Left renal cortex interstitium (tissue), 4 donors: ENCODE data around the gene INPP5A. TPM values are rescaled to one million over a fixed set of nuclear protein-coding genes. Genes with fewer than 3 reads are reported as not detected.
"Not testable (repeated sequence)": the region's sequence is repeated elsewhere in the genome, so short reads cannot be mapped to it uniquely, and the experiment has no call there.

ENCODE experiments used
- DNase-seq, 4 donors: peaks; one replicate each; pipeline ENCODE4 v3.0.0-alpha.2; 2013; ENCODE audit warnings: low read depth in 4 of 4, low spot score in 2 of 4, missing footprints in 1 of 4
- polyA plus RNA-seq, 4 donors: library from polyadenylated mRNA; unstranded; fragments of 120-200 nt; gene quantifications; one replicate each; pipeline ENCODE4 v1.2.1, GENCODE V29; 2013; ENCODE audit not compliant: insufficient read length in 4 of 4

The INPP5A gene
- polyA plus RNA-seq, 4 donors: 27.8 to 39.8 (median 34.4) TPM

- no peak for DNase-seq
Measured at GRCh38 chr10:132557696-132558515, 20.3 kb downstream of the INPP5A start.

GRCh38 chr10:132558516-132559413, 21.2 kb downstream of the INPP5A start:
- no peak for DNase-seq

DNA sequence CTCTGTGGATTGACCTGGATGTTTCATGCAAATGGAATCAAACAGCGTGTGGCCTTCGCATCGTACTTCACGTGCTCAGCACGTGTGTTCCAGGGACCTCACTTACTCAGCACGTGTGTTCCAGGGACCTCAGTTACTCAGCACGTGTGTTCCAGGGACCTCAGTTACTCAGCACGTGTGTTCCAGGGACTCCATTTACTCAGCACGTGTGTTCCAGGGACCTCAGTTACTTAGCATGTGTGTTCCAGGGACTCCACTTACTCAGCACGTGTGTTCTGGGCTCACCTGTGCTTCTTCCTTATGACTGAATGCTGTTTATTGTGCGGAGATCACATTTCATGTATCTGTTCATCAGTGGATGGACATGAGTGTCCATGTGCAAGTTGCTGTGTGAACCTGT, 22.0 kb downstream of the INPP5A start:
- DNase-seq: no peak

DNA sequence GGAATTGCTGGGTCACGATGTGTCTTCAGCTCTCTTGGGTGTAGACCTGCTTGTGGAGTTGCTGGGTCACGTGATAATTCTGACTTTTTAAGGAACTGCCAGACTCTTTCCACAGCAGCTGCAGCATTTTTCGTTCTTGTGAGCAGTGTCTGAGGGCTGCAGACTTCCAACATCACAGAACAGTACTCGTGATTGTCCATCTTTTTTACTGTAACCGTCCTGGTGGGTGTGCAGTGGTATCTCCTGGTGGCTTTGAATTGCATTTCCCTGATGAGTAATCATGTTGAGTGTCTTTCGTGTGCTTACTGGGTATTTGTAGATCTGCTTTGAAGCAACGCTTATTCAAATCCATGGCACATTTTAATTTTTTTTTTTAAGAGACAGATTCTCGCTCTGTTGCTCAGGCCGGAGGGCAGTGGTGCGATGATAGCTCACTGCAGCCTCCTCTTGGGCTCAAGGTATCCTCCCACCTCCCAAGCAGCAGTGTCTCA, 22.7 kb downstream of the INPP5A start:
- DNase-seq: no peak

DNA sequence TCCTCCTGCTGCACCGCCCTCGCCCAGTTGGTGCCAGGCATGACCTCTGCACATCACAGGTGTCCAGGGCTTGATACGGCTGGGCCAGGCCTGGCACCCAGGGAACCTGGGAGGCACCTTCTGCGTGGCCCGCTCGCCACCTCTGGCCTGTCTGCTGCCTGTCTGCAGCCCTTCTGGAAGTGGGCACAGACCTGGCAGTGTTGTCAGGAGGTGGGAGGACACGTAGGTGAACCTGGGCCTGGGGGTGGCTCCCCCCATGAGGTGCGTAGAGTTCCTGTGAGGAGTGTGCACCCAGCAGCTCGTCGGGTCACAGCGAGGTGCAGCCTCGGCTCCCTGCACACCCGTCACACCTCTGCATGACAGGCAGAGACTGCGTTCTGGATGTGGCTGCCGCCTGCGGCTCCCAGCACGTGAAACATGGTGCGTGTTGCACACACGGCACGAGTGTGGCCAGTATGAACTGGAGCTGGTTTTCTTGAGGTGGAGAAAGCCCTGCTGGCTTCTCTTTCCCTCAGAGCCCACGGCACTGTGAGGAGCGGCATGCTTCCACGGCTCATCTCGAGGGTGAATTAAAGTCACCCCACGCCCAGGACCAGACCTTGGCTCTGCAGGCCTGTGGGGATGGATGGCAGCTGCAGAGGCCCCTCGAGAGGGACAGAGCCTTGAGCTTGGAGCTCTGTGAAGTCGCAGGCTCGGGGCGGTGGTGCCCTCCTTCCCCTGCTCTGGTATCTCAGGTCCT, 24.8 kb downstream of the INPP5A start:
- DNase-seq: no peak

- no peak for DNase-seq
Measured at GRCh38 chr10:132562916-132563456, 25.4 kb downstream of the INPP5A start.

DNA sequence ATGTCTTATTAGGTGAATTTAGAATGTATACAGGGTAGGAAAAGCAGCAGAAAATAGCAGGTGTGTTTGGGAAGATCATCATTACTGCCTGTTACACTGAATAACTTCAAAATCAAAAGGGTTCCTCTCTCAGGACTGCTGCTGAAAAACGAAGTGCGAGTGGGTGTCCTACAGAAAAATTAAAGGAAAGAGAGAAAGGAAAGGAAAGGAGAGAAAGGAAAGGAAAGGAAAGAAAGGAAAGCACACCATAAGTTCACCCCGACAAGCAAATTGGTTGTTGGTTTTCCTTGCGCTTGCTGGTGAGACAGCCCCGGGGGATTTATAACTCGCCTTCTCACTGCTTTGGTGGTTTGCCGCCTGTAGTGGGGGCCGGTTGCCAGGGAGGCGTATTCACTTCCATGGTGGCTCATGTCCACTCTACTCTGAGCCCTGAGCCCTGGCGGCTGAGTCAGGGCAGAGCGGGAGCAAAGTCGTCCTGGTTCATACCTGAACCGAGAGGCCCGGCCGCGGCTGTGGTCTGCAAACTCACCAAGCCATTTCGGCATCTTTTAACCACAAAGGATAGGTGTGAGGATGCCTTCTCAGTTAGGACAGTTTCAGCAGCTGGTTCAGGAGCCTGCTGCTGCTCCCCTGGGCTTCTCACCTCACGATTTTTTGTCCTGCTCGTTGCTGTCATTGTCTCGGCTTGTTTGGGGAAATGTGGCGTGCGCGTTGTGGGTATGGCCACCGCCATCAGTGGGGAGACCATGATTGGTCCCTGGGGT, 26.1 kb downstream of the INPP5A start:
- no peak for DNase-seq

DNA sequence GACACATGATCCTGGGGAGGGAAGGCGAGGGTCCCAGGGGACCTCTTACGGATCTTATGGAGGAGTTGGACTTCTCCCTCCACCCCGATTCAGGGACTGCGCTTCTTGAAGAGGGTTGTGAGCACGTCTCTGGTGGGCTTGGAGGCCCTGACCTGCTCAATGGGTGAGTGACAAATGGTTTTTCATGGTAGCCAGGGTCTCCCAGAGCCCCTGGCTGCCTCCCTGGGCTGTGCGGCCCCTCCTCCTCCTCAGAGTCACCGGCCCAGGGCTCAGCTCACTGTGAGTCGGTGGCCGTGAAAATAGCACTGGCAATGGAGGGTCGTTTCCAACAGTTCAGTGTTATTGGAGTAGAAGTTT, 26.6 kb downstream of the INPP5A start:
- no peak for DNase-seq

- DNase-seq: no peak
Measured at GRCh38 chr10:132564690-132565089, 27.1 kb downstream of the INPP5A start.

GRCh38 chr10:132565516-132566209, 28.1 kb downstream of the INPP5A start:
- no peak for DNase-seq

DNA sequence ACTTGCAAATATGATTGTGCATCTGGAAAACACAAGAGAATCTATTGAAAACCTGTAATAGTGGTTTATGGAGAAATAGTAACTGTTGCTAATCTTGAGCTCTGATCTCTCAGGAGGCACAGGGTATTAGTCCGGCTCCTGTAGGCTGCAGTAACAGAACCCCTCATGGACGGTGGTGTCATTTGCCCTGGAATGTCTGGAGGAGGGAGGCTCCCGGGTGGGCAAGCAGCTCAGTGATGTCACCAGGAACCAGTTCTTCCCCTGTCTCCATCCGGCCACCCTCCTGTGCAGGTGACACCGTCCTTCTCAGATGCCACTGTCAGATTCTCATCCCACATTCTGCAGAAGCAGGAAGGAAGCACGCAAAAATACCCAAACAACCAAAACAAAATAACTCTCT, 29.3 kb downstream of the INPP5A start:
- no peak for DNase-seq

GRCh38 chr10:132570265-132570664, 32.7 kb downstream of the INPP5A start:
- DNase-seq: no peak

DNA sequence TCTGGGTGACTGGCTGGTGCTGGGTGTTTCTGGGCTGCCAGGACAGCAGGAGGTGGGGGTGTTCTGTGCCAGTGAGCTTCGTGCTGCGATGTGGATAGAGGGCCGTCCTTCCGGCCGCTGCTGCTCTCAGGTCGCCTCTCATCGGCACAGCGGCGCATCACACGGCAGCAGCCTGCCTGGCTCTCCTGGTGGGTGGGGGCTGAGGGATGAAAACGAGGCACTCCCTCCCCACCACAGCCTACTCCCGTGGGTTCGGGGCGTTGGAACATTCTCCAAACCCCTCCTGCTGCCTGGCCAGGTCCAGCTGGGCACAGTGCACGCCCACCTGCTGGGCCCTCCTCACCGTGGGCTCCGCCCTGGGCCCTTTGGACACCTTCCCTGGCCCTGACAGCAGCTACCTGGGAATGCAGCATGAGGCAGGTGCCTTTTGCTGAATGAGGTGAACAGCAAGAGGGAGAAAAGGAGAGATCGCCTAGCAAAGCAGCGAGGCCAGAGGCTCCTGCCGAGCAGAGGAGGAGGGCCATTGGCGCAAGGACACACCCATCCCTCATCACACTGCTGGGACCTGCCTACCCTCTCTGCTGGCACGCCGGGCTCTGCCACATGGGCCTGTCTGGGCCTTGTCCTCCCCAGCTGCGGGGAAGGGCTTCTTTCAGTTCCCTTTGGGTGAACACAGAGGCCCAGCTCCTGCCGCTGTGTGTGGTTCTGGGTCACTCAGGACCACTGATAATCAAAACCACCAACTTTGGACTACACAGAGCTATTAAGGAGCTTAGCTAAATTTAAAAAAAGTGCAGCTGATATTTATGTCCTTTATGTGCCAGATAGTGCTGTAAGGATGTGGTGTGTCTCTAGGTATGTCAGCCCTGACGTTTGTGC, 33.4 kb downstream of the INPP5A start:
- DNase-seq: no peak

DNA sequence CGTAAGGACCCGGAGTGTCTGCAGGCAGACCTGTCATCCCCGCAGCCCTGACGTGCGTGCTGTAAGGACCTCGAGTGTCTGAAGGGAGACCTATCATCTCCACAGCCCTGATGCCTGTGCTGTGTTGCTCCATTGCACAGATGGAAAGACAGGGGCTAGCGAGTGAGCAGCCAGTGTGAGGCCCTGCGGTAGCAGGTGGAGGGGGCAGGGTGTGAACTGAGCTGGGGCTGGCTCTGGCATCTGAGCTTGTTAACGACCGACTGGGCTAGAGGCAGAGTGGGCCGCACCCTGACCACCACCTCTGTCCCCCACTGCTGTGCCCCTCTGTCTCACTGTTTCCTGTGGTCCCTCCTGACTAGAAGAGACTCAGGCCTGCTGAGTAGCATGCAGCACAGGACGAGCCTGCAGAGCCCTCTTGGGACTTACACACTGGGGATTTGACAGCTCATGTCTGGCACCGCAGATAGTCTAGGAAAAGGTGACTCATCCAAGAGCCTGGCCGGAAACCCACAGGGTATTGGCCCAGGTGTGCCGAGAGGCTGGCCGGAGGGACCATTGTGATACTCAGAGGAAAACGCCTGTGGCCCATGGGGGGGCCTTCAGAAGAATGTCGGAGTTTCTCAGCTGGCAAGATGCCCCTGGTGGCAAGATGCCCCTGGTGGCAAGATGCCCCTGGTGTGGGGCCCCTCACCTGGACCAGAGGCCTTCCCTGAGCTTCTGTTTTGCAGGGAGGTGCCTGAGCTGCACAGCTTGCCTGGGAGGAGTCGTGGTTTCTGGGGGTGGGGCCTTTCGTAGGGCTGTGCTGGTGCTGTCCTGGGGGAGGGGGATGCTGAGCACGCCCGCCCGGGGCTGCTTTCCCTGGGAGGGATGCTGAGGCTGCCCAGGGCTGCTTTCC, 34.3 kb downstream of the INPP5A start:
- no peak for DNase-seq

GRCh38 chr10:132572545-132572937, 35.0 kb downstream of the INPP5A start:
- DNase-seq: no peak

DNA sequence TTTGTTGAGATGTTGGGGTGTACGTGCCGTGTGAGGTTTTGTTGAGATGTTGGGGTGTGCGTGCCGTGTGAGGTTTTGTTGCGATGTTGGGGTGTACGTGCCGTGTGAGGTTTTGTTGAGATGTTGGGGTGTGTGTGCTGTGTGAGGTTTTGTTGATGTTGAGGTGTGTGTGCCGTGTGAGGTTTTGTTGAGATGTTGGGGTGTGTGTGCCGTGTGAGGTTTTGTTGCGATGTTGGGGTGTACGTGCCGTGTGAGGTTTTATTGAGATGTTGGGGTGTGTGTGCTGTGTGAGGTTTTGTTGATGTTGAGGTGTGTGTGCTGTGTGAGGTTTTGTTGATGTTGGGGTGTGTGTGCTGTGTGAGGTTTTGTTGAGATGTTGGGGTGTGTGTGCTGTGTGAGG, 35.4 kb downstream of the INPP5A start:
- not testable (repeated sequence) for DNase-seq

GRCh38 chr10:132574288-132574687, 36.7 kb downstream of the INPP5A start:
- DNase-seq: no peak
